SU-DHL-6 (cell line): ENCODE measurements around the gene ANP32A.

Experiments used
- H2AFZ ChIP-seq: fragments of 200-600 bp; sonication (generic); 2 replicates; pipeline ENCODE4 v1.6.1; 2014; ENCODE audit warnings: low read depth, mild to moderate bottlenecking, moderate library complexity, mixed read lengths, antibody characterized with exemption, low read length; ENCODE audit not compliant: severe bottlenecking
- H3F3A ChIP-seq: fragments of 200-600 bp; shearing (Covaris generic); 2 replicates; pipeline ENCODE4 v1.6.0; 2016; ENCODE audit warnings: antibody characterized with exemption, mild to moderate bottlenecking; ENCODE audit not compliant: insufficient read depth
- H3K27ac ChIP-seq: fragments of 200-600 bp; sonication (generic); 2 replicates; pipeline ENCODE4 v1.5.1; 2016; ENCODE audit warnings: low read depth, mild to moderate bottlenecking, low read length, moderate library complexity, mixed read lengths
- H3K27me3 ChIP-seq: fragments of 200-600 bp; sonication (generic), shearing (Covaris generic); 2 replicates; pipeline ENCODE4 v1.6.0; 2014; ENCODE audit warnings: mild to moderate bottlenecking, low read length
- H3K36me3 ChIP-seq: fragments of 200-600 bp; sonication (generic); 2 replicates; pipeline ENCODE4 v1.6.1; 2014; ENCODE audit warnings: mild to moderate bottlenecking, low read length, mixed read lengths
- H3K4me2 ChIP-seq: fragments of 300-600, 200-600 bp; shearing (Covaris generic), sonication (generic); 2 replicates; pipeline ENCODE4 v1.6.0; 2014; ENCODE audit warnings: low read length, low read depth, mild to moderate bottlenecking; ENCODE audit not compliant: poor library complexity, severe bottlenecking
- H3K4me3 ChIP-seq: fragments of 200-600 bp; sonication (generic); 2 replicates; pipeline ENCODE4 v1.5.1; 2014; ENCODE audit warnings: antibody characterized with exemption, low read length, mild to moderate bottlenecking, mixed read lengths; ENCODE audit not compliant: insufficient read depth, poor library complexity, severe bottlenecking
- H3K79me2 ChIP-seq: fragments of 200-600 bp; sonication (generic); 2 replicates; pipeline ENCODE4 v1.6.1; 2014; ENCODE audit warnings: mild to moderate bottlenecking, low read length, moderate library complexity; ENCODE audit not compliant: insufficient read depth
- H3K9ac ChIP-seq: fragments of 200-600 bp; sonication (generic); 2 replicates; pipeline ENCODE4 v1.7.0; 2014; ENCODE audit warnings: mild to moderate bottlenecking, low read length
- H3K9me2 ChIP-seq: fragments of 200-600 bp; sonication (generic); replicated peaks from 2 replicates; pipeline ENCODE4 v1.6.1; 2014; ENCODE audit warnings: low read length; ENCODE audit not compliant: insufficient read depth
- H3K9me3 ChIP-seq: fragments of 200-600 bp; sonication (generic); 2 replicates; pipeline ENCODE4 v1.6.1; 2014; ENCODE audit warnings: low read length, mixed read lengths; ENCODE audit not compliant: insufficient read depth
- H4K20me1 ChIP-seq: fragments of 200-600 bp; sonication (generic); 2 replicates; pipeline ENCODE4 v1.6.1; 2014; ENCODE audit warnings: low read depth, mild to moderate bottlenecking, antibody characterized with exemption, low read length, moderate library complexity, mixed read lengths
- EZH2phosphoT487 ChIP-seq: fragments of 200-600 bp; sonication (generic), shearing (Covaris generic); conservative IDR thresholded peaks from 2 replicates; pipeline ENCODE4 v1.6.1; 2018; ENCODE audit warnings: mild to moderate bottlenecking, antibody characterized with exemption, low read length, moderate library complexity, mixed read lengths
- TF ChIP-seq, protein P1 (sequence below): fragments of 200-600 bp; sonication (generic); IDR thresholded peaks from one replicate; pipeline ENCODE4 v1.5.1; 2017; ENCODE audit warnings: antibody characterized with exemption, mild to moderate bottlenecking, low read length, moderate library complexity; ENCODE audit not compliant: insufficient read depth, poor library complexity, severe bottlenecking

The ANP32A gene

DNA sequence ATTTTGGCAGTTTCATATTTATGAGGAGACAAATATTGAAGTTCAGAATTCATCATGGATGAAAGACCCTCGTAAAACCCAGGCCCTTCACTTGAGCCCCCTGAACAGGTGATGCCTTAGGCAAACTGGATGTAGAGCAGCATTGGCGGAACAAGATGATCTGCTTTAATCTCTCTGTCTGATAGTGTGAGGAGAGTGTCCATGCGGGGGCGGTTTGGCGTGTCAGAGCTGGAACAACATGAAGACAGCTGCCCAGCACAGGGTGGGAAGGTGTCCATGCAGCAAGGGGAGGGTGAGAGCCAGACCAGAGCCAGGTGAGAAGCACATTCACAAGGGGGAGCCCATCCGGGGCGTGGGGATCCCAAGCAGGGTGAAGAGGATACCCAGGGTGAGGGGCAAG is 31.8 kb upstream of the ANP32A start:
- H3K27ac ChIP-seq = no peak overlapping the region
- H3K79me2 ChIP-seq = no peaks in the 10 kb centered on the region
- H3K9ac ChIP-seq = no peak overlapping the region
- no peak overlapping the region for H2AFZ ChIP-seq
- no peaks in the 10 kb centered on the region for H4K20me1 ChIP-seq
- no peaks in the 10 kb centered on the region for H3K27me3 ChIP-seq
- no peaks in the 10 kb centered on the region for H3F3A ChIP-seq
- H3K9me3 ChIP-seq = no peaks in the 10 kb centered on the region; the same call in 1 of the 2 replicates
- no peak overlapping the region for H3K4me3 ChIP-seq
- no peak overlapping the region for H3K4me2 ChIP-seq
- H3K9me2 ChIP-seq = no peaks in the 10 kb centered on the region; the same call in 1 of the 2 replicates
- TF ChIP-seq EZH2phosphoT487 = no peak
- TF ChIP-seq, protein P1, sequence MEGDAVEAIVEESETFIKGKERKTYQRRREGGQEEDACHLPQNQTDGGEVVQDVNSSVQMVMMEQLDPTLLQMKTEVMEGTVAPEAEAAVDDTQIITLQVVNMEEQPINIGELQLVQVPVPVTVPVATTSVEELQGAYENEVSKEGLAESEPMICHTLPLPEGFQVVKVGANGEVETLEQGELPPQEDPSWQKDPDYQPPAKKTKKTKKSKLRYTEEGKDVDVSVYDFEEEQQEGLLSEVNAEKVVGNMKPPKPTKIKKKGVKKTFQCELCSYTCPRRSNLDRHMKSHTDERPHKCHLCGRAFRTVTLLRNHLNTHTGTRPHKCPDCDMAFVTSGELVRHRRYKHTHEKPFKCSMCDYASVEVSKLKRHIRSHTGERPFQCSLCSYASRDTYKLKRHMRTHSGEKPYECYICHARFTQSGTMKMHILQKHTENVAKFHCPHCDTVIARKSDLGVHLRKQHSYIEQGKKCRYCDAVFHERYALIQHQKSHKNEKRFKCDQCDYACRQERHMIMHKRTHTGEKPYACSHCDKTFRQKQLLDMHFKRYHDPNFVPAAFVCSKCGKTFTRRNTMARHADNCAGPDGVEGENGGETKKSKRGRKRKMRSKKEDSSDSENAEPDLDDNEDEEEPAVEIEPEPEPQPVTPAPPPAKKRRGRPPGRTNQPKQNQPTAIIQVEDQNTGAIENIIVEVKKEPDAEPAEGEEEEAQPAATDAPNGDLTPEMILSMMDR = no peak
- H3K36me3 ChIP-seq = no peaks in the 10 kb centered on the region

DNA sequence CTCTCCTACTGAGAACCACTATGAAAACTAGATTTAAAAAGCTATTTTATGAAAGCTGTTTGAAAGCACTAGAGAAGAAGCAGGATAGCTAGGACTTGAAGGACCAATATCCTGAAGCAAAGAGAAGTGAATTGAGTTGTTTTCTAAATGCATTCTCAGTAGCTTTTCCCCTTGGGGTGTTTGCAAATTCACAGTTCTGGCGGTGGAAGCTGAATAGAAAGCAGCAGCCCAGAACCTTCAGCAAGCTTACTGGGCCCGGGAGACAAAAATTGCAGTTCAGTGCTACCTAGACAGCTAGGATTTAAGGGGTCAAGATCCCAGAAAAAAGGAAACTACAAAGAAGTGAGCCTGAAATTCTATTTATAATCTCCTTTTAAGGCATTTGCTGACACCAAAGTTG is 31.3 kb upstream of the ANP32A start:
- no peak for TF ChIP-seq EZH2phosphoT487
- TF ChIP-seq, protein P1 = no peak
- no peaks in the 10 kb centered on the region for H3K27me3 ChIP-seq
- H2AFZ ChIP-seq = no peak overlapping the region
- no peaks in the 10 kb centered on the region for H3F3A ChIP-seq
- H3K4me3 ChIP-seq = no peak overlapping the region
- no peaks in the 10 kb centered on the region; the same call in 1 of the 2 replicates for H3K9me2 ChIP-seq
- H3K9me3 ChIP-seq = no peaks in the 10 kb centered on the region
- H3K4me2 ChIP-seq = no peak overlapping the region
- no peak overlapping the region for H3K9ac ChIP-seq
- H4K20me1 ChIP-seq = no peaks in the 10 kb centered on the region
- no peak overlapping the region for H3K27ac ChIP-seq
- H3K79me2 ChIP-seq = no peaks in the 10 kb centered on the region
- H3K36me3 ChIP-seq = no peaks in the 10 kb centered on the region

DNA sequence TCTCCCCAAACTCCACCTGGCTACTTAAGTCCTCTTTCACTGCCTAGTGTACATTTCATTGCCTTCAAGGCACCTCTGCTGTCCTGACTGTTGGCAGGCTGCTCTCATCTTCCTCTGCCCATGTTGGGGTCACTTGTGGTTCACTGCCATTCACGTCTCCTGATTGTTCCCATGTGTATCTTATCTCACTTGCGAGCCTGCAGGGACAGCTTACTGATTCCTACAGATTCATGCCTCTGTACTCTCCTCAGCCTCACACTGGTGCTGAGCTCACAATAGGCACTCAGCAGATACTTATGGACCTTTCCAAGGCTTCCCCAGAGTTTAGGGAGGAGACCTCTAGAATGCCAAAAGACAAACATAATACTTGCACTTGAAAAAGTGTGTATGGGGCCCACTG is 28.8 kb upstream of the ANP32A start:
- Histone ChIP-seq H3K4me2 (no peak overlapping the region), H3K9me2 (no peaks in the 10 kb centered on the region), H3K4me3 (no peak overlapping the region)

More for the DNA sequence above, 28.8 kb upstream of the ANP32A start:
- no peak overlapping the region for H3K27ac ChIP-seq
- H4K20me1 ChIP-seq = no peaks in the 10 kb centered on the region
- TF ChIP-seq, protein P1 = no peak
- TF ChIP-seq EZH2phosphoT487 = no peak
- no peak overlapping the region for H3K9ac ChIP-seq
- no peaks in the 10 kb centered on the region for H3K27me3 ChIP-seq
- no peaks in the 10 kb centered on the region for H3F3A ChIP-seq
- H3K9me3 ChIP-seq = no peaks in the 10 kb centered on the region
- no peak overlapping the region for H2AFZ ChIP-seq
- no peaks in the 10 kb centered on the region for H3K79me2 ChIP-seq
- H3K36me3 ChIP-seq = no peaks in the 10 kb centered on the region
